A549 (cell line): ENCODE measurements around the gene CDC42EP5. TPM values are rescaled to one million over a fixed set of nuclear protein-coding genes. Genes with fewer than 3 reads are reported as not detected.

ENCODE experiments used
- ATAC-seq, 2 experiments: fragments of 200-7000 bp in 1 of 2; fragments of >200 bp in 1 of 2; cut with Nextera tagmentation in 1 of 2; cut with Tn5 transposase in 1 of 2; 3 replicates each; pipeline versions ENCODE4 v1.8.0 to v1.9.1; 2018 to 2020; ENCODE audit warnings: mild to moderate bottlenecking in 1 of 2, moderate library complexity in 1 of 2
- CTCF ChIA-PET: fragments of 300-600 bp; sonication (Branson Sonifier 250); formaldehyde crosslinking; extraction: SDS; loops from one replicate; lab custom pipeline; 2021; ENCODE audit warnings: antibody characterized with exemption, inconsistent platforms; lab: Yijun Ruan, JAX
- POLR2A ChIA-PET: fragments of 350-600 bp; formaldehyde crosslinking; extraction: SDS; loops from one replicate; lab custom pipeline; 2021; ENCODE audit warnings: antibody characterized with exemption, inconsistent platforms; lab: Yijun Ruan, JAX
- DNase-seq, 2 experiments: peaks; one replicate each; pipeline versions ENCODE4 v3.0.0 to v3.0.0-alpha.2; 2011 to 2016; ENCODE audit warnings: low read depth in 1 of 2, low spot score in 1 of 2
- FAIRE-seq: peaks from 2 replicates; lab custom pipeline; 2011; peaks lifted over from hg19 to GRCh38; lab: Jason Lieb, UNC
- H3K27ac ChIP-seq, 2 experiments: fragments of >200 bp; sonication (Bioruptor Twin); formaldehyde crosslinking; 3 replicates each; pipeline ENCODE4 v1.5.1; 2016 to 2017
- H3K4me1 ChIP-seq: fragments of >200 bp; sonication (Bioruptor Twin); formaldehyde crosslinking; 3 replicates; pipeline ENCODE4 v1.6.1; 2016
- H3K4me2 ChIP-seq: fragments of >200 bp; sonication (Bioruptor Twin); formaldehyde crosslinking; 3 replicates; pipeline ENCODE4 v1.6.1; 2016
- H3K4me3 ChIP-seq: fragments of >200 bp; sonication (Bioruptor Twin); formaldehyde crosslinking; 3 replicates; pipeline ENCODE4 v1.5.1; 2016
- H3K9me3 ChIP-seq: fragments of >200 bp; sonication (Bioruptor Twin); formaldehyde crosslinking; 3 replicates; pipeline ENCODE4 v1.6.1; 2016
- BHLHE40 ChIP-seq: IDR thresholded peaks from 2 replicates; pipeline ENCODE4 v1.6.1; 2012; ENCODE audit warnings: low read depth, low read length, inconsistent platforms
- EHF ChIP-seq: fragments of 250-450 bp; sonication (Bioruptor Pico); IDR thresholded peaks from 2 replicates; pipeline ENCODE4 v1.5.0; 2020; ENCODE audit warnings: mild to moderate bottlenecking
- HDAC2 ChIP-seq: fragments of 200-600 bp; sonication (generic); IDR thresholded peaks from 2 replicates; pipeline ENCODE4 v1.6.1; 2016
- HOXA7 ChIP-seq: fragments of 250-450 bp; sonication (Bioruptor Pico); IDR thresholded peaks from 2 replicates; pipeline ENCODE4 v1.5.0; 2020; ENCODE audit warnings: mild to moderate bottlenecking, moderate library complexity
- HOXB13 ChIP-seq: fragments of 250-450 bp; sonication (Bioruptor Pico); IDR thresholded peaks from 2 replicates; pipeline ENCODE4 v1.5.0; 2020; ENCODE audit warnings: low read depth, mild to moderate bottlenecking, moderate library complexity
- KDM1A ChIP-seq: fragments of 200-600 bp; sonication (generic); IDR thresholded peaks from 2 replicates; pipeline ENCODE4 v1.6.1; 2016; ENCODE audit warnings: low read depth, mild to moderate bottlenecking
- MAZ ChIP-seq: fragments of 150-350 bp; IDR thresholded peaks from 2 replicates; pipeline ENCODE4 v1.6.1; 2014; ENCODE audit warnings: antibody characterized with exemption, low read depth, low read length, borderline replicate concordance
- NR3C1 ChIP-seq: fragments of >200 bp; sonication (Bioruptor Twin); formaldehyde crosslinking; IDR thresholded peaks from 3 replicates; pipeline ENCODE4 v1.6.1; 2017
- PBX3 ChIP-seq: IDR thresholded peaks from 2 replicates; pipeline ENCODE4 v1.6.1; 2012
- PHF8 ChIP-seq: fragments of 200-600 bp; sonication (generic); IDR thresholded peaks from 2 replicates; pipeline ENCODE4 v1.6.1; 2016; ENCODE audit warnings: low read depth, mild to moderate bottlenecking, antibody characterized with exemption, moderate library complexity, borderline replicate concordance
- RARB ChIP-seq: fragments of 250-450 bp; sonication (Bioruptor Pico); IDR thresholded peaks from 2 replicates; pipeline ENCODE4 v1.8.0; 2021; ENCODE audit warnings: mild to moderate bottlenecking, moderate library complexity
- RCOR1 ChIP-seq: fragments of 150-350 bp; IDR thresholded peaks from 2 replicates; pipeline ENCODE4 v1.6.1; 2014; ENCODE audit warnings: antibody characterized with exemption, low read length, low read depth
- SREBF2 ChIP-seq: fragments of 450-650 bp; IDR thresholded peaks from 2 replicates; pipeline ENCODE4 v1.6.1; 2014; ENCODE audit warnings: mild to moderate bottlenecking, moderate library complexity
- TP53 ChIP-seq: fragments of 250-450 bp; sonication (Bioruptor Pico); IDR thresholded peaks from 2 replicates; pipeline ENCODE4 v1.5.0; 2021; ENCODE audit warnings: mild to moderate bottlenecking, moderate library complexity
- ZC3H11A ChIP-seq: fragments of 450-650 bp; IDR thresholded peaks from 2 replicates; pipeline ENCODE4 v1.6.1; 2014; ENCODE audit warnings: antibody characterized with exemption, mild to moderate bottlenecking
- ZFP36 ChIP-seq: fragments of 450-650 bp; IDR thresholded peaks from 2 replicates; pipeline ENCODE4 v1.6.1; 2014; ENCODE audit warnings: borderline replicate concordance; ENCODE audit not compliant: partially characterized antibody
- ZSCAN20 ChIP-seq: fragments of 250-450 bp; sonication (Bioruptor Pico); IDR thresholded peaks from 2 replicates; pipeline ENCODE4 v1.8.0; 2022; ENCODE audit warnings: mild to moderate bottlenecking, moderate library complexity
- WGBS: methylation state at CpG from one replicate; pipeline ENCODE4 v1.1.6; 2017; ENCODE audit errors: missing lambda C conversion rate; 5-methylcytosine and 5-hydroxymethylcytosine counted together
- polyA plus RNA-seq, 4 experiments: library from polyadenylated mRNA; depleted of rRNA in 3 of 4; stranded (reverse); fragments of >200 nt; fragmentation: RNase III in 1 of 4; extraction: RNeasy Plus Mini Kit Qiagen cat#74134 plus additional on column Dnase treatment in 1 of 4; gene quantifications; 2 replicates in 3 of 4; 3 replicates in 1 of 4; pipeline ENCODE4 v1.2.3, GENCODE V29; 2011 to 2017

The CDC42EP5 gene
- polyA plus RNA-seq, 2 of the 4 experiments (the other 2 are of a cell fraction): not detected

GRCh38 chr19:54420383-54421168 lies 52.5 kb downstream of the CDC42EP5 start:
- TF ChIP-seq ZSCAN20 (CRISPR knock-in tag) (no peak), RARB (no peak)
- peak overlapping the region; percentile 72 for H3K4me2 ChIP-seq
- peak overlapping the region; percentile 11 to 72; a peak in 4 of 6 replicates for H3K27ac ChIP-seq
- peak in 1 of 2 experiments; percentile 37; a peak in 3 of 6 replicates for ATAC-seq
- CTCF ChIA-PET: interaction anchor here (1.2 to 4.2 kb wide), 6 partner anchors 10 to 252 kb away, joined by 3 to 23 read pairs (median 6); no protein-coding TSS in a partner anchor
- no peak overlapping the region for H3K4me3 ChIP-seq
- WGBS: 22% methylated on average over 24 of the region's 37 CpGs
- no peaks in the 10 kb centered on the region for H3K9me3 ChIP-seq
- peaks cover 19% of the 10 kb centered on the region; the same call in 2 of the 3 replicates for H3K4me1 ChIP-seq
- POLR2A ChIA-PET: interaction anchor here (0.6 kb wide), 1 partner anchor 10 kb away, joined by 3 read pairs; no protein-coding TSS in a partner anchor
- DNase-seq: peak in 1 of 2 experiments; percentile 63
- FAIRE-seq: no peak

- CTCF ChIA-PET: interaction anchor here (1.2 to 4.2 kb wide), 4 partner anchors 10 to 251 kb away, joined by 3 to 23 read pairs (median 6); no protein-coding TSS in a partner anchor
- no peak for FAIRE-seq
- H3K27ac ChIP-seq: peak overlapping the region; percentile 11 to 72; a peak in 3 of 6 replicates
Observed at GRCh38 chr19:54420068-54420382, 53.1 kb downstream of the CDC42EP5 start.

GRCh38 chr19:54418930-54419800 lies 53.9 kb downstream of the CDC42EP5 start:
- no peak overlapping the region for H3K4me3 ChIP-seq
- 79% methylated on average over 21 of the region's 26 CpGs for WGBS
- FAIRE-seq: no peak
- no peak overlapping the region for H3K4me2 ChIP-seq
- TF ChIP-seq SREBF2 (no peak), HDAC2 (no peak), KDM1A (peak; percentile 28; the same call in 1 of the 2 replicates)
- ATAC-seq: no peak
- no peak for DNase-seq
- POLR2A ChIA-PET: interaction anchor here (0.6 kb wide), 1 partner anchor 303 kb away, joined by 3 read pairs; the partner anchor contains the start of genes PRPF31 and TFPT
- CTCF ChIA-PET: interaction anchor here (1.2 to 4.2 kb wide), 5 partner anchors 9 to 250 kb away, joined by 3 to 23 read pairs (median 5); no protein-coding TSS in a partner anchor
- H3K9me3 ChIP-seq: no peaks in the 10 kb centered on the region
- no peak overlapping the region for H3K27ac ChIP-seq
- peaks cover 19% of the 10 kb centered on the region; the same call in 2 of the 3 replicates for H3K4me1 ChIP-seq

More at GRCh38 chr19:54420068-54420382, 53.1 kb downstream of the CDC42EP5 start:
- no peaks in the 10 kb centered on the region for H3K9me3 ChIP-seq
- peak overlapping the region; percentile 72 for H3K4me2 ChIP-seq
- 68% methylated on average over 4 of the region's 10 CpGs for WGBS
- no peak for DNase-seq
- ATAC-seq: no peak
- POLR2A ChIA-PET: no interaction called here
- H3K4me1 ChIP-seq: peaks cover 19% of the 10 kb centered on the region; the same call in 2 of the 3 replicates
- no peak overlapping the region for H3K4me3 ChIP-seq
- TF ChIP-seq RCOR1 (no peak), HOXB13 (no peak), PHF8 (no peak), EHF (CRISPR knock-in tag) (no peak), BHLHE40 (no peak), NR3C1 (no peak), ZFP36 (no peak), TP53 (CRISPR knock-in tag) (no peak), KDM1A (no peak)

GRCh38 chr19:54418030-54418929 lies 54.8 kb downstream of the CDC42EP5 start:
- peaks cover 19% of the 10 kb centered on the region; the same call in 2 of the 3 replicates for H3K4me1 ChIP-seq
- H3K27ac ChIP-seq: no peak overlapping the region
- ChIA-PET POLR2A (interaction anchor here (0.6 kb wide), 1 partner anchor 303 kb away, joined by 3 read pairs; the partner anchor contains the start of genes PRPF31 and TFPT), CTCF (interaction anchor here (1.5 kb wide), 1 partner anchor 20 kb away, joined by 5 read pairs; no protein-coding TSS in a partner anchor)
- WGBS: 54% methylated on average over 25 of the region's 25 CpGs
- H3K4me2 ChIP-seq: no peak overlapping the region
- FAIRE-seq (peak; percentile 39), ATAC-seq (peak; percentile 14 to 42; a peak in 3 of 6 replicates), DNase-seq (peak in 1 of 2 experiments; percentile 42)
- no peak overlapping the region for H3K4me3 ChIP-seq
- no peaks in the 10 kb centered on the region for H3K9me3 ChIP-seq
- TF ChIP-seq HOXA7 (CRISPR knock-in tag): no peak
- no peak for TF ChIP-seq PBX3
- no peak for TF ChIP-seq ZC3H11A
- TF ChIP-seq MAZ: no peak
- TF ChIP-seq KDM1A: no peak
